Endothelial cell of umbilical vein (primary cell): ENCODE results near the gene APIP.

Source experiments
- POLR2A ChIP-seq: IDR thresholded peaks from 2 replicates; pipeline ENCODE4 v1.6.1; 2012; ENCODE audit warnings: low read depth, mild to moderate bottlenecking, control low read depth, low read length
- POLR2AphosphoS5 ChIP-seq: IDR thresholded peaks from 2 replicates; pipeline ENCODE4 v1.6.1; 2012; ENCODE audit warnings: low read depth, mild to moderate bottlenecking, control low read depth, low read length, moderate library complexity; ENCODE audit not compliant: insufficient read depth
- TF ChIP-seq, protein P1 (sequence below), 2 donors: IDR thresholded peaks; 1 replicate in 1 of 2; 2 replicates in 1 of 2; pipeline ENCODE4 v1.5.1; 2011; ENCODE audit warnings: low read length in 2 of 2, mild to moderate bottlenecking in 2 of 2, moderate library complexity in 2 of 2, control low read depth in 1 of 2, inconsistent platforms in 1 of 2, low read depth in 1 of 2; ENCODE audit not compliant: insufficient read depth in 1 of 2; ENCODE audit errors: extremely low read depth in 1 of 2
- TF ChIP-seq, protein P2 (sequence below): IDR thresholded peaks from 2 replicates; pipeline ENCODE4 v1.6.1; 2011; ENCODE audit not compliant: insufficient read depth, insufficient read length

DNA sequence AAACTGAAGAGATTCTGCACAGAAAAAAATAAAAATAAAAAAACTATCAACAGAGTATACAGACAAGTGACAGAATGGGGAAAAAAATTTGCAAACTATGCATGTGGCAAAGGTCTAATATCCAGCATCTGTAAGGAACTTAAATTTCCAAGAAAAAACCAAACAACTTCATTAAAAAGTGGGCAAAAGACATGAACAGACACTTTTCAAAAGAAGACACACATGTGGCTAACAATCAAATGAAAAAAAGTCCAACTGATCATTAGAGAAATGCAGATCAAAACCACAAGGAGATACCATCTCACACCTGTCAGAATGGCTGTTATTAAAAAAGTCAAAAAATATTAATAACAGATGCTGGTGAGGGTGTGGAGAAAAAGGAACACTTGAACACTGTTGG is 64.3 kb downstream of the APIP start:
- no peak for TF ChIP-seq POLR2AphosphoS5
- TF ChIP-seq, protein P1, sequence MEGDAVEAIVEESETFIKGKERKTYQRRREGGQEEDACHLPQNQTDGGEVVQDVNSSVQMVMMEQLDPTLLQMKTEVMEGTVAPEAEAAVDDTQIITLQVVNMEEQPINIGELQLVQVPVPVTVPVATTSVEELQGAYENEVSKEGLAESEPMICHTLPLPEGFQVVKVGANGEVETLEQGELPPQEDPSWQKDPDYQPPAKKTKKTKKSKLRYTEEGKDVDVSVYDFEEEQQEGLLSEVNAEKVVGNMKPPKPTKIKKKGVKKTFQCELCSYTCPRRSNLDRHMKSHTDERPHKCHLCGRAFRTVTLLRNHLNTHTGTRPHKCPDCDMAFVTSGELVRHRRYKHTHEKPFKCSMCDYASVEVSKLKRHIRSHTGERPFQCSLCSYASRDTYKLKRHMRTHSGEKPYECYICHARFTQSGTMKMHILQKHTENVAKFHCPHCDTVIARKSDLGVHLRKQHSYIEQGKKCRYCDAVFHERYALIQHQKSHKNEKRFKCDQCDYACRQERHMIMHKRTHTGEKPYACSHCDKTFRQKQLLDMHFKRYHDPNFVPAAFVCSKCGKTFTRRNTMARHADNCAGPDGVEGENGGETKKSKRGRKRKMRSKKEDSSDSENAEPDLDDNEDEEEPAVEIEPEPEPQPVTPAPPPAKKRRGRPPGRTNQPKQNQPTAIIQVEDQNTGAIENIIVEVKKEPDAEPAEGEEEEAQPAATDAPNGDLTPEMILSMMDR (IDR thresholded peaks at IDR 0.05; ENCODE audit: extremely low read depth in 1 of 2, insufficient read depth in 1 of 2, low read depth in 1 of 2, low read length in 2 of 2) = no peak
- no peak for TF ChIP-seq POLR2A
- TF ChIP-seq, protein P2, sequence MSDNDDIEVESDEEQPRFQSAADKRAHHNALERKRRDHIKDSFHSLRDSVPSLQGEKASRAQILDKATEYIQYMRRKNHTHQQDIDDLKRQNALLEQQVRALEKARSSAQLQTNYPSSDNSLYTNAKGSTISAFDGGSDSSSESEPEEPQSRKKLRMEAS = no peak
